M059J (cell line): ENCODE measurements around the gene CASP2. TPM values are rescaled to one million over a fixed set of nuclear protein-coding genes. Genes with fewer than 3 reads are reported as not detected.

Experiments
- DNase-seq: peaks from one replicate; pipeline ENCODE4 v3.0.0-alpha.2; 2012; ENCODE audit warnings: low read depth
- total RNA-seq: library from RNA; depleted of rRNA; stranded (reverse); fragments of >200 nt; shearing (Covaris generic); gene quantifications from 2 replicates; pipeline ENCODE4 v1.2.3, GENCODE V29; 2014

CASP2 gene
- total RNA-seq, 1 experiment from 2014 or later, result 31.2 TPM

- no peak for DNase-seq
These were observed 7.7 kb downstream of the CASP2 start for GRCh38 chr7:143295870-143296269.

- no peak for DNase-seq
These were observed 8.5 kb downstream of the CASP2 start for GRCh38 chr7:143296686-143297085.

- DNase-seq, result no peak
These were observed 11.2 kb downstream of the CASP2 start for GRCh38 chr7:143299346-143299745.

GRCh38 chr7:143299840-143300239 is 11.7 kb downstream of the CASP2 start:
- DNase-seq, result no peak

GRCh38 chr7:143300959-143301935 is 13.1 kb downstream of the CASP2 start:
- DNase-seq, result no peak

- no peak for DNase-seq
These were observed 15.6 kb downstream of the CASP2 start for GRCh38 chr7:143303733-143304132.

- no peak for DNase-seq
These were observed 16.8 kb downstream of the CASP2 start for GRCh38 chr7:143304938-143305337.

GRCh38 chr7:143305423-143306070 is 17.4 kb downstream of the CASP2 start:
- DNase-seq, result peak; percentile 36

GRCh38 chr7:143308632-143309031 is 20.5 kb downstream of the CASP2 start:
- no peak for DNase-seq

GRCh38 chr7:143314127-143314526 is 26.0 kb downstream of the CASP2 start:
- no peak for DNase-seq

- no peak for DNase-seq
These were observed 27.6 kb downstream of the CASP2 start, which contains the start of gene CLCN1 for GRCh38 chr7:143315776-143316175. TSS of gene CLCN1 (plus strand) at chr7:143316111. CDS start at chr7:143316213, 102 bp downstream.

GRCh38 chr7:143316492-143316891 is 28.3 kb downstream of the CASP2 start:
- no peak for DNase-seq

- peak; percentile 3 for DNase-seq
These were observed 30.5 kb downstream of the CASP2 start for GRCh38 chr7:143318661-143319060.

- DNase-seq, result peak; percentile 25
These were observed 32.5 kb downstream of the CASP2 start for GRCh38 chr7:143320620-143321019.

GRCh38 chr7:143321242-143321641 is 33.1 kb downstream of the CASP2 start:
- DNase-seq, result no peak

GRCh38 chr7:143321734-143322133 is 33.6 kb downstream of the CASP2 start:
- peak; percentile 26 for DNase-seq

- DNase-seq, result no peak
These were observed 34.8 kb downstream of the CASP2 start for GRCh38 chr7:143322760-143323633.

- DNase-seq, result no peak
These were observed 35.5 kb downstream of the CASP2 start for GRCh38 chr7:143323653-143324052.

GRCh38 chr7:143325240-143325639 is 37.1 kb downstream of the CASP2 start:
- DNase-seq, result no peak

- no peak for DNase-seq
These were observed 39.8 kb downstream of the CASP2 start for GRCh38 chr7:143327903-143328302.

GRCh38 chr7:143329471-143330170 is 41.5 kb downstream of the CASP2 start:
- DNase-seq, result no peak
